ENCODE measurements around the gene COX14. TPM values are rescaled to one million over a fixed set of nuclear protein-coding genes. Genes with fewer than 3 reads are reported as not detected.
A peak's percentile ranks its signal among the peaks of the same experiment; 100 is the strongest.

The COX14 gene
- polyA plus RNA-seq, 3 donors: 63.8 to 257 (median 231) TPM

DNA sequence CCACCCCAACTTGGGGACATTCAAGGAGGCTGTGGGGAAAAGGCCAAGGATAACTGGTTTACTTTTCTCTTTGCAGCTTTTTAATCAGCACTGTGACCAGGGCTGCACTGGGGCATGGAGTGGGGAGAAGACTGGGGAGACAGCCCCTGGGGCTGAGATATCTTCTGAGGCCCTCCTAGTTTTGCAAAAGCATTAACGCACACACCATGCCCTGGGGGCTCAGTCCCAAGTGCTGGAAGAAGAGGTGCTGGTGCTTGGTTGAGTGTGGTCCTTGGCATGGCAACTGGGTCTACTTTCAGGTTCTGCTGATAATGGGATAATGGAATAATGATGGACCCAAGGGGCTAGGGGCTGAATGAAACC lies 36.2 kb upstream of the COX14 start:
- H4K20me1 ChIP-seq (ENCODE audit: insufficient read depth, low read length): no peaks in the 10 kb centered on the region
- H3K9me3 Mint-ChIP-seq: peaks cover 0 to 3% (median 0%) of the 10 kb centered on the region in 7 donors
- no peaks in the 10 kb centered on the region for H3K4me1 ChIP-seq (ENCODE audit: control insufficient read depth in 1 of 2, insufficient read depth in 2 of 2, low read length in 2 of 2)
- H3K27me3 ChIP-seq (ENCODE audit: control insufficient read depth in 2 of 2, insufficient read depth in 2 of 2, low read length in 2 of 2): peaks cover 0 to 4% of the 10 kb centered on the region in 2 donors
- no peak overlapping the region for H3K9ac ChIP-seq (ENCODE audit: insufficient read depth, low read length, poor library complexity, severe bottlenecking)
- H3K4me3 ChIP-seq (replicated peaks in 1 of 3; ENCODE audit: low read depth in 2 of 3, low read length in 3 of 3): no peak overlapping the region
- no peak overlapping the region for H3K27ac Mint-ChIP-seq
- 100% methylated on average over 1 of the region's 1 CpG for WGBS (ENCODE audit: insufficient coverage)
- H3K9me3 ChIP-seq (replicated peaks in 1 of 2; ENCODE audit: control insufficient read depth in 1 of 2, insufficient read depth in 1 of 2, low read length in 2 of 2): no peaks in the 10 kb centered on the region
- no peak overlapping the region for H3K4me3 Mint-ChIP-seq
- H3K36me3 Mint-ChIP-seq: no peaks in the 10 kb centered on the region
- no peaks in the 10 kb centered on the region for H3K36me3 ChIP-seq (replicated peaks in 1 of 2; ENCODE audit: control insufficient read depth in 1 of 2, insufficient read depth in 2 of 2, low read length in 2 of 2)
- H3K4me2 ChIP-seq (replicated peaks; ENCODE audit: extremely low read depth, low read length, poor library complexity, severe bottlenecking): no peak overlapping the region
- intact Hi-C loops (cut with micrococcal nuclease): loop anchor here (2.0 kb wide), 2 partner anchors 99 to 101 kb away; no protein-coding TSS in a partner anchor
- DNase-seq: no peak
- peaks cover 3% of the 10 kb centered on the region for H3K4me1 Mint-ChIP-seq
- no peak overlapping the region for H2AFZ ChIP-seq (ENCODE audit: insufficient read depth, low read depth, low read length, poor library complexity, severe bottlenecking)
- H3K27ac ChIP-seq (ENCODE audit: low read depth in 1 of 2, low read length in 2 of 2): no peak overlapping the region
- H3K27me3 Mint-ChIP-seq (ENCODE audit: low read depth in 3 of 3): peaks cover 11 to 20% (median 20%) of the 10 kb centered on the region in 3 donors
- H3K79me2 ChIP-seq (ENCODE audit: insufficient read depth, low read length): no peaks in the 10 kb centered on the region
- TF ChIP-seq, protein P1, sequence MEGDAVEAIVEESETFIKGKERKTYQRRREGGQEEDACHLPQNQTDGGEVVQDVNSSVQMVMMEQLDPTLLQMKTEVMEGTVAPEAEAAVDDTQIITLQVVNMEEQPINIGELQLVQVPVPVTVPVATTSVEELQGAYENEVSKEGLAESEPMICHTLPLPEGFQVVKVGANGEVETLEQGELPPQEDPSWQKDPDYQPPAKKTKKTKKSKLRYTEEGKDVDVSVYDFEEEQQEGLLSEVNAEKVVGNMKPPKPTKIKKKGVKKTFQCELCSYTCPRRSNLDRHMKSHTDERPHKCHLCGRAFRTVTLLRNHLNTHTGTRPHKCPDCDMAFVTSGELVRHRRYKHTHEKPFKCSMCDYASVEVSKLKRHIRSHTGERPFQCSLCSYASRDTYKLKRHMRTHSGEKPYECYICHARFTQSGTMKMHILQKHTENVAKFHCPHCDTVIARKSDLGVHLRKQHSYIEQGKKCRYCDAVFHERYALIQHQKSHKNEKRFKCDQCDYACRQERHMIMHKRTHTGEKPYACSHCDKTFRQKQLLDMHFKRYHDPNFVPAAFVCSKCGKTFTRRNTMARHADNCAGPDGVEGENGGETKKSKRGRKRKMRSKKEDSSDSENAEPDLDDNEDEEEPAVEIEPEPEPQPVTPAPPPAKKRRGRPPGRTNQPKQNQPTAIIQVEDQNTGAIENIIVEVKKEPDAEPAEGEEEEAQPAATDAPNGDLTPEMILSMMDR (IDR thresholded peaks at IDR 0.05): no peak

DNA sequence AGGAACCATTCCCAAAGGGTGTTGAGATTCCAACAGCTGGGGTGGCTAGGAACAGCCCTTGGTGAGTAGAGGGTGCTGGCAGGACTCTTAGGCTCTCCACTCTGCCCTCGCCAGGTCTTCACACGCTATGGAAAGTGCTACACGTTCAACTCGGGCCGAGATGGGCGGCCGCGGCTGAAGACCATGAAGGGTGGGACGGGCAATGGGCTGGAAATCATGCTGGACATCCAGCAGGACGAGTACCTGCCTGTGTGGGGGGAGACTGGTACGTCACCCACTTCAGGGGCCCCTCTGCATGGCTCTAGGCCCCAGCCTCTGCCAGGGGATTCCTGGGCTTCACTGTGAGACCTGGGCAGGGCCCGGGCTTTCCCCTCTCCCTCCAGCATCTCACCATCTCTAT lies 34.9 kb upstream of the COX14 start:
- Histone ChIP-seq H3K27ac (ENCODE audit: low read depth in 1 of 2, low read length in 2 of 2) (no peak overlapping the region), H3K36me3 (replicated peaks in 1 of 2; ENCODE audit: control insufficient read depth in 1 of 2, insufficient read depth in 2 of 2, low read length in 2 of 2) (no peaks in the 10 kb centered on the region), H3K9ac (ENCODE audit: insufficient read depth, low read length, poor library complexity, severe bottlenecking) (no peak overlapping the region), H2AFZ (ENCODE audit: insufficient read depth, low read depth, low read length, poor library complexity, severe bottlenecking) (peak overlapping the region; percentile 35), H3K4me2 (replicated peaks; ENCODE audit: extremely low read depth, low read length, poor library complexity, severe bottlenecking) (no peak overlapping the region), H3K4me1 (ENCODE audit: control insufficient read depth in 1 of 2, insufficient read depth in 2 of 2, low read length in 2 of 2) (no peaks in the 10 kb centered on the region), H3K9me3 (replicated peaks in 1 of 2; ENCODE audit: control insufficient read depth in 1 of 2, insufficient read depth in 1 of 2, low read length in 2 of 2) (no peaks in the 10 kb centered on the region), H3K27me3 (ENCODE audit: control insufficient read depth in 2 of 2, insufficient read depth in 2 of 2, low read length in 2 of 2) (no peaks in the 10 kb centered on the region), H3K4me3 (replicated peaks in 1 of 3; ENCODE audit: low read depth in 2 of 3, low read length in 3 of 3) (no peak overlapping the region), H4K20me1 (ENCODE audit: insufficient read depth, low read length) (no peaks in the 10 kb centered on the region), H3K79me2 (ENCODE audit: insufficient read depth, low read length) (no peaks in the 10 kb centered on the region)
- no peak for DNase-seq
- H3K27ac Mint-ChIP-seq: no peak overlapping the region
- no peaks in the 10 kb centered on the region for H3K36me3 Mint-ChIP-seq
- H3K4me1 Mint-ChIP-seq: peaks cover 2% of the 10 kb centered on the region
- H3K4me3 Mint-ChIP-seq: no peak overlapping the region
- 91% methylated on average over 10 of the region's 12 CpGs for WGBS (ENCODE audit: insufficient coverage)
- peaks cover 12 to 18% (median 17%) of the 10 kb centered on the region in 3 donors for H3K27me3 Mint-ChIP-seq (ENCODE audit: low read depth in 3 of 3)
- TF ChIP-seq, protein P1 (IDR thresholded peaks at IDR 0.05): no peak
- intact Hi-C loops (cut with micrococcal nuclease): no loop called here
- H3K9me3 Mint-ChIP-seq: peaks cover 0 to 3% (median 0%) of the 10 kb centered on the region in 7 donors
